CD4-positive, alpha-beta T cell treated with Interleukin-1 beta for 1 hour (primary cell): ENCODE results near the gene BID.

ENCODE experiments used
- DNase-seq, 2 donors: peaks; one replicate each; pipeline ENCODE4 v3.0.0-alpha.2; 2020 to 2022

The BID gene

GRCh38 chr22:17732251-17732854 is 41.9 kb downstream of the BID start:
- DNase-seq = no peak

- no peak for DNase-seq
Measured at GRCh38 chr22:17729561-17729960, 44.7 kb downstream of the BID start.

DNA sequence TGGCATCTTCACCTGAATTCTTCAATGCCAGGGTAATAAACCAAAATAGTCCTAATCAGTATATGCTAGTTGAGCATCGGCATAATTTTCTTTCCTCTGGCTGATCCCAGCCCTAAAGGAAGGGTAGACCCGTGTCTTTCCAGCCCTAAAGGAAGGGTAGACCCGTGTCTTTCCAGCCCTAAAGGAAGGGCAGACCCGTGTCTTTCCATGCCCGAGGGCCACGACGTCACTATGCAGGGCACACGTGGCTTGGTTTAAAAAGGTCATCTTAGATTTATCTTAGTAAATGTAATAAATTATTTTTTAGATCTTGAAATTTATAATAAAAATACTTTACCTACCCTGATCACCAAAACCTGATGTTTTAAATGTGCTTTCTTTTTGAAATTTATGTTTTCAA is 45.5 kb downstream of the BID start:
- no peak for DNase-seq

DNA sequence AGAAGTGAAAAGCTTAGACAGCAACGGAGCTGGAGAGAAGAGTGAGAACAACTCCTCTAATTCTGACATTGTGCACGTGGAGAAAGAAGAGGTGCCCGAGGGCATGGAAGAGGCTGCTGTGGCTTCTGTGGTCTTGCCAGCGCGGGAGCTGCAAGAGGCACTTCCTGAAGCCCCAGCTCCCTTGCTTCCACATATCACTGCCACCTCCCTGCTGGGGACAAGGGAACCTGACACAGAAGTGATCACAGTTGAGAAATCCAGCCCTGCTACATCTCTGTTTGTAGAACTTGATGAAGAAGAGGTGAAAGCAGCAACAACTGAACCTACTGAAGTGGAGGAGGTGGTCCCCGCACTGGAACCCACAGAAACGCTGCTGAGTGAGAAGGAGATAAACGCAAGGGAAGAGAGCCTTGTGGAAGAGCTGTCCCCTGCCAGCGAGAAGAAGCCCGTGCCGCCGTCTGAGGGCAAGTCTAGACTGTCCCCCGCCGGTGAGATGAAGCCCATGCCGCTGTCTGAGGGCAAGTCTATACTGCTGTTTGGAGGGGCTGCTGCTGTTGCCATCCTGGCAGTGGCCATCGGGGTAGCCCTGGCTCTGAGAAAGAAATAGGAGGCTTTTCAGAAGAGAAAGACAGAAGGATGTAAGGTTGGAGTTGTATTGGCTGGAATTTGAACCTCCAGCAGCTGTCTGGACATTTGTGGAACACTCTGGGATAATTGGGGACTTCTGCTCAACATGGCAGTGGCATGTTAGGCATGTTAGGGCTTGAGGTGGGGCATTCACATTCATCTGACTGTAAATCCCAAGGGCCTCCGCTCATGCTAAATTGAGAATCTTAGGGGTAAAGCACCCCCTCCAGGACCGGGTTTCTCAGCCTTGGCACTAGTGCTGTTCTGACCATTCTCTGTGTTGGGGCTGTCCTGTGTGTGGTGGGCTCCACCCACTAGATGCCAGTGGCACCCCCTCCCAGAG is 47.1 kb downstream of the BID start:
- no peak for DNase-seq

GRCh38 chr22:17726006-17726927 is 48.0 kb downstream of the BID start:
- no peak for DNase-seq

- no peak for DNase-seq
Measured at GRCh38 chr22:17725500-17725796, 48.8 kb downstream of the BID start.

DNA sequence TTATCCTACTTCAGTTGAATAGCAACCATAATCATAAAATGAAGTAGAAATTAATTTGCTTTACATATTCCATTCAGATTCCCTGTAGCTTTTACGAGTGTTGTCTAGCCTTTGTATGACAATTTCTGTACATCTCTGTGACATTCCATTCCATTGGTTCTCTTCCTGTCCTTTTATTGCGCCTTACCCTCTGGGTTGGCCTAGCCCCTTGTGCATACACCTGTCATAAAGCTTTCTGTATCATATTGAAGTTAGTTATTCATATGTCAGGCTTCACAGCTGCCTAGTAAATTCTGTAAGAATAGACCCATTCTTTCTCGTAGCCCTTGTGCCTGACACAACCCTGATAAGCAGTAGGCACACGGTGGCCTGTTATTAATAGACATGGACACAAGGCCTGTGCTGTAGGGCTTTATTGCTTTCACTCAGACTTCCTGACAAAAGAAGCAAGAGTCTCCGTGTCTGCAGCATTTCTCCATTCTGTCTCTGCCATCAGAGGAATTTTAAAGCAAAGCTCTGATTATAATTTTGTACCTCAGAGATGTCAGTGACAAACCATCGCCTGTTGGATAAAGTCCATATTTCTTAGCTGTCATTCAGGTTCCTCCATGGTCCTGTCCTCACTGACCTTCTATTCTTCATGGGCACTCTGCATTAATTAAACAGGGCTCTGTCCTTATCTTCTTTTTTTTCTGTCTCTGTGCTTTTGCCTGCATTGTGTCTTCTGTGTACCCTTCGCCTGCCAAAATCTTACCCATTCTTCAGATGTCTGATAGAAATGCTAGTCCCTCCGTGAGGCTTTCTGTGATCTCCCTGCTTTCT is 49.4 kb downstream of the BID start:
- no peak for DNase-seq

DNA sequence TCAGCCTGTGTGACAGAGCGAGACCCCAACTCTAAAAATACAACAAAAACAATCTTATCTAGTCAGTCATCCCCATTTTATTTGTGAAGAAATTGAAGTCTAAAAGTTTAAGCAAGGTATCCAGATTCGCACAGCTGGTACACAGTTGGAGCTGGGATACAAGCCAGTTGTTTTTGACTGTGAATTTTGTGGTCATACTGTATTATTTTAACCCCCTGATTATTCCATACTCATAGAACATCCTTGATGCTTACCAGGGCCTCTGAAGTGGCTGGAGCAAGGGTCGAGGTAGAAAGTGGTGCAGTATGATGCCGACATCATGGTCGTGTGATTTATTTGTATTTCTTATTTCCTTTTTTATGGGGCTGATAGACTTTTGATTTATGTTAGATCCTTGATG is 50.0 kb downstream of the BID start:
- no peak for DNase-seq

- no peak for DNase-seq
Measured at GRCh38 chr22:17719911-17720310, 54.4 kb downstream of the BID start.

- no peak for DNase-seq
Measured at GRCh38 chr22:17717708-17718107, 56.6 kb downstream of the BID start.

- DNase-seq = no peak
Measured at GRCh38 chr22:17716529-17716928, 57.7 kb downstream of the BID start.

- DNase-seq = no peak
Measured at GRCh38 chr22:17712441-17712840, 61.8 kb downstream of the BID start.

GRCh38 chr22:17710023-17710422 is 64.2 kb downstream of the BID start:
- DNase-seq = no peak

DNA sequence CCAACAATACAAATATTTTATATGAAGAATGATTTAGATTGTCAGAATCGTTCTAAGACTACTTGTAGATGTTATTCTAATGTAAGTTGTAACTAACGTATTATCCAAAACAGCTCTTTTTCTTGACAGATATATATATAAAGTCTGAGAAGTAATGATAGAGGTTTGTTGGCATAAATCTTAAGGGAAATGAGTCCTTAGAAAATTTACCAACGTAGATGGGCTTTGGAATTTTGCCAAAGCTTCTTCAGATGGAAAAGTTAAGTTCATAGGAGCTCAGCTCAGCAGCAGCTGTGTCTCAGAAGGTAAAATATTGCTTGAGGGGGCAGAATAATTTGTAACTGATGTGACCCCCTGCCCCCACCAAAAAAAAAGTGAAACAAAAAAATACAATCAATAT is 66.7 kb downstream of the BID start:
- no peak for DNase-seq

- no peak for DNase-seq
Measured at GRCh38 chr22:17706947-17707346, 67.3 kb downstream of the BID start.

DNA sequence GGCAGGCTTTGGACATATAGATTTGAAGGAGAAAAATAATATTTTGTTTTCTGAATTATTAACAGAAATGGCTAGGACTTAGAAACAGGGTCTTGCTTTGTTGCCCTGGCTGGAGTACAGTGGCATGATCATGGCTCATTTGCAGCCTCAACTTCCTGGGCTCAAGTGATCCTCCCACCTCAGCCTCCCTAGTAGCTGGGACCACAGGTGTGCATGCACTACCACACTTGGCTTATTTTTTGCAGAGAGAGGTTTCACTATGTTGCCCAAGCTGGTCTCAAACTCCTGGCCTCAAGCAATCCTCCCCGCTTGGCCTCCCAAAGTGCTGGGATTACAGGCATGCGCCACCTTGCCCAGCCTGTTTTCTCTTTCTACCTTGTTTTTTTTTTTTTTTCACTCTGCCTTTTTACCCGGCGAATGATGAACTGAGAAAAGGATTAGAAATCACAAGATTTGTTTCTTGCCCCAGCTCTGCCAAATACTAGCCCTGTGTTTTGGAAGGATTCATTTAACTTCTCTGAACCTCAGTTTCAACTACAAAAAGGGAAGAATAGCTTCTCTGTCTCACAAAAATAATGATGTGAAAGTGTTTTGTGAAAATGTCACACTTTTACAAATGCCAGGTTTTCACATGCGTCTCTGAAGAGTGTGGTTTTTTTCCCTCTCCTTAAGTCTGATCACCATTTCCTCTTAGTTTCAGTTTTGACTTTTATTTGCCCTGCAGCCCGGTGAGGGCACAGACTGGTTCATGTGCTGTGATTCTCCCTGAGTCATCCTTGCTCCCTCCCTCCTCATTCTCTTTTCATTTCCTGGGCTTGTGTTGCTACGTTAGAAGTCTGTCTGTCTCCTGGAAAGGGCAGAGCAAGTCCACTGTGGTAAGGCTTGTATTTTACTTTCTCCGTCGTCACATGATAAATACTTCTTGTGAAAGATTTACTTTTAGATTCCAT is 68.0 kb downstream of the BID start:
- DNase-seq = peak; percentile 27 to 39

DNA sequence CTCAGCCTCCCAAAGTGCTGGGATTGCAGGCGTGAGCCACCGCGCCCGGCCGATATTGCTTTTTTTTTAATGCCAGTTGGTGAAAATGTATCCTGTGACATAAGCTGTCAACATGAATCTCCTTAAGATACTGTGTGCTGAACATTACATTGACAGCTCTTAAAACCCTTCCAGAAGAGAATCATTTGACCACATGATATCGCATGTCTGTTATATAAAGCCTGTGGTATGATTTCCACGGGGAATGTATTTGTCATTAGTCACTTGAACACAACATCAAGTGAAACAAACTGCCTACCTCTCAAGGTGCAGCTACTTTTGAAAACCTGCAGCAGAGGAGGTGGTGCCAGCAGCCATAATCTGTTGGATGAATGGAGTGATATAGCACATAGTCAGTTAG is 68.7 kb downstream of the BID start:
- DNase-seq = no peak

- DNase-seq = no peak
Measured at GRCh38 chr22:17703811-17704210, 70.5 kb downstream of the BID start.

GRCh38 chr22:17700778-17701177 is 73.5 kb downstream of the BID start:
- DNase-seq = no peak

- DNase-seq = no peak
Measured at GRCh38 chr22:17699696-17700340, 74.5 kb downstream of the BID start.

GRCh38 chr22:17698948-17699347 is 75.3 kb downstream of the BID start:
- DNase-seq = no peak
